HG02798 (cell line): ENCODE results near the gene SRMS.

Experiments
- ATAC-seq: cut with Tn5 transposase; IDR thresholded peaks from one replicate; pipeline ENCODE4 v1.9.1; 2021; ENCODE audit warnings: mild to moderate bottlenecking; ENCODE audit not compliant: unreplicated experiment, poor library complexity

The SRMS gene

DNA sequence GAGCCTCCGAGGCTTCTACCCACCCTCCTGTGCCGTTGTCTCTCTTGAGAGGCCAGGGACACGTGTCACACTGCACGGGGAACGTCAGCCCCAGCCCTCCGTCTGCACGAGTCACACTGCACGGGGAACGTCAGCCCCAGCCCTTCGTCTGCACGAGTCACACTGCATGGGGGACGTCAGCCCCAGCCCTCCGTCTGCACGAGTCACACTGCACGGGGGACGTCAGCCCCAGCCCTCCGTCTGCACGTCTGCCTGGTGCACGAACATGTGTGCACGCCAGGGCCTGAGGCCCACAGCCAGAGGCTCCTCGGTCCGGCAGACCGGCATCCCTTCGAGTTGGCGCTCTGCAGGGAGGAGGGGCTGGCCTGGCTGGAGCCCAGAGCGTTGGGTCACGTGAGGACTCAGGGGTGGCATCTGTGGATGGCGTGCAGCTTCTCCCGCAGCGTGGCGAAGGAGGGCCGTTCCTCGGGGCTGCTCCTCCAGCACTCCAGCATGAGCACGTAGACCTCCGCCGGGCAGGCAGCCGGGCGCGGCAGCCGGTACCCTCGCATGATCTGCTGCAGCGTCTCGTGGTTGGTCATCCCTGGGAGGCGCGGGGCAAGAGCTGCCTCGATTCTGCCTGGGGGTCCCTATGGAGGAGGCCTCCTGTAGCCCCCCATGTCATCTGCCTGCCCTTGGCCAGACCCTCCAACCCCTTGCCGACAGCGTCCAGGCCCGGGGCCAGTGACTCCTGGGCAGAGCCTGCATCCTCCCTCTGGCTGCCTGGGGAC lies 6.9 kb downstream of the SRMS start:
- ATAC-seq: no peak

DNA sequence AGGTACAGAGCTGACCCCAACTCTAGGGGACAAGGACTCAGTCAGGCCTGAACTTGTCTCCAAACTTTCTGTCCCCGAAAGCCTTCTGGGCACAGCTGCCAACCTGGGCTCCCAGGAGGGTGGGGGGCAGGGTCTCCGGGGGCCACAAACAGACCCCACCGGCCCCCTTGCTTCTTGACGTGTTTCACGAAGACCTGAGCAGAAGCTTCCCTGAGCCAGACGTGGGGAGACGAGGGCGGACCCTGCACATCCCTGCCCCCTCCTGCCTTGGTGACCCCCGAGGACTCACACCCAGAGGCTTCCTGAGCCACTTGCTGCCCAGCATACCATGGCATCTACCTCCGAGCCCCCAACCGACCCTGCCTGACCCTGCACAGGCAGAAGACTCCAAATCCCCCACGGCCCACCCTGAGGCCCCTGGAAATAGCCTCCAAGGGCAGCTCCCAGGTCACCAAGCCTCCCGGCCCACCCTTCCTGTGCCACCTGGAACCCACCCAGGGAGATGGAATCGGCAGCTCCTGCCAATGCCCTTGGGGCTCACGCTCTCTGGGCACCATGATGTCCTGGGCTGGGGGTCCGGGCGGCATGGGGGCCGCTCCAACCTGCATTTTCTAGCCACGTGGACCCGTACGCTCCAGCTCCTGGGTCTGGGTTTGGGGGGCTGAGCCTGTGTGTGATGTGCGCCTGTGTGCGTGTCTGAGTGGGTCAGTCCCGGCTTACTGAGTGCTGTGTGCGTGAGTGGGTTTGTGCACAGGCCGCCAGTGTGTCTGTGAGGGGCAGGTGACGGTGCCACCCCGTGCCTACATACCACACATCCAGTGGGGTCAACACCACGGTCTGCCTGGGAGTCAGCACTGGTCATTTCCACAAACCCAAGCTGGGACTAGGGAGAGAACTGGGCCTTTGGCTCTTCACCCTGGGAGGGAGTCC lies 7.8 kb downstream of the SRMS start:
- no peak for ATAC-seq

DNA sequence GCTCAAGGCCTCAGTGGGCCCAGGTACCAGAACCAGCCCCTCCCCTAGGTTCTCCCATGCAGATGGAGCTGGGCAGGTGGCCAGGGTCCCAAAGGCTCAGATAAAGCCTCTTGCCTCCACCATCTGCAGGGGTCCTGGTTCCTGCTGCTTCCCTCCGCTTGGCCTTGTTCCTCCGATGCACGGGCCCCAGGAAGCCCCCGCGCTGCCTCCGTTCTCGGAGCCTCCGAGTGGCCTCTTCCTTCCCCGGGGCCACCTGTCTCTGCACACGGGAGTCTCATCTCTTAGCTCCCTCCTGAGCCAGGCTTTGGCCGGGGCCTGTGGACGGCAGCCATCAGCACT lies 8.5 kb downstream of the SRMS start:
- ATAC-seq: no peak

DNA sequence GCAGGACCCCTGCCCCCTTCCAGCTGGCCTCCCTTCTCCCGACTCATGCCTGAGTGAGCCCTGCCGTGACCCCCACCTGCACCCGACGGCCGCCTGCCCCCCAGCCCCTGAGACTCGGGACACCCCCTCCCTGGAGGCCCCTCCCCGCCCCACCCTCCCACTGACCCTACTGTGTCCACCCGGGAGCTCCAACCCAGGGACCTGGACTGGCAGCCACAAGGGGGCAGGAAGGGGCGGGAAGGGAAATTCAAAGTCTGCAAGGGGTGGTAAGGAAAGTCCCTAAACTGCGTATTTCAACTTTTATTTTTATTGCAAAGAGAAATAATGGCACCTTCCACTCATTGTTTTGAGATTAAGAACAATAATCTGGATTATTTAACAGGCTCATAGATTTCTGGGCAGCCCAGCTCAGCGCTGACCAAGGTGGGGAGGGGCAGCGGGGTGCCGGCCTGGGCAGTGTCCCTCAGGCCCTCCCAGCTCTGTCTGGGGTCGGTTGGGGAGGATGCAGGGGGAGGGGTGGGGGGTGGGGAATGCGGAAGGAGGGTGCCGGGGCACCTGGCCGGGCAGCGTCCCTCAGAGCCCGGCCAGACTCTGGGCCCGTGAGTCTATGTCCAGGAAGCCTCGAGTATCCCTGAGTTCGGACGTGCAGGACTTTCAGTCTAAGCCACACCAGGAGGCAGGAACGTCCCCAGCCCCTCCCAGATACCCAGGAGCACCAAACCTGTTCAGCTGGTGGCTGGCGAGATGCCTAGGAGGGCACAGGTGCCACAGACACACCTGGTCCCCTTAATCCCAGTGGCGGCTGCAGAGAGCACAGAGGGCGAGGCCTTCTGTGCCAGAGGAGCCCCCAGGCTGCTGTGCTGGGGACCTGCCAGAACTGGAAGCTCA lies 9.1 kb downstream of the SRMS start:
- ATAC-seq: no peak

DNA sequence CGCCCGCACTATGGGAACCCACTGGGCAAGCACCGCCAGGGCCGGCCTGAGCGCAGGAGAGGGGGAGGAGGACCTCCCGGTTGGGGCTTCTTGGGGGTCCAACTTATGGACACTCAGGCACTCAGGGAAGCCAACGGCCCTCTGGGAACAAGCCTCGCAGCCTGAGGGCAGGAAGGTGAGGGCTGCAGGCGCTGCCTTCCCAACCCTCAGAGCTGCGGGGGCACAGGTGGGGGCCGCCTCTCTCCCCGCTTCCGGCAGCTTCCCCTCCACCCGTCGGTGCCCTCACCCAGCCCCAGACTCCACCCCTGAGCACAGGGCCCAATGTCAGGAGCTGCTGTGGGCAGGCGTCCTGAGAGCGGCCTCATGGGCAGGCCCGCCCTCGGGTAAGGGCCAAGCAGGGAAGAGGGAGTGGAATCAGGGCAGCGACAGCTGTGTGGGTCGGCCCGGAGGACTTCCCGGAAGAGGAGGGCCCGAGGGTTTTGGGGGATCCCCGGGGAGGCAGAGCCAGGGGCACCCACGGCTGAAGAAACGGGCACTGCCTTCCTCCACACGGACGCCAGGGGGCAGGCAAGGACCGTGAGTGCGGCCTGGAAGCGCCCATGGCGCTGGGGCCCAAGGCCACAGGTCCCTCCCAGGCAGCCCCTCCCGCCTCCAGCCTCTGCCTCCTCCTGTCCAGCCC lies 9.9 kb downstream of the SRMS start:
- ATAC-seq: peak; percentile 87

DNA sequence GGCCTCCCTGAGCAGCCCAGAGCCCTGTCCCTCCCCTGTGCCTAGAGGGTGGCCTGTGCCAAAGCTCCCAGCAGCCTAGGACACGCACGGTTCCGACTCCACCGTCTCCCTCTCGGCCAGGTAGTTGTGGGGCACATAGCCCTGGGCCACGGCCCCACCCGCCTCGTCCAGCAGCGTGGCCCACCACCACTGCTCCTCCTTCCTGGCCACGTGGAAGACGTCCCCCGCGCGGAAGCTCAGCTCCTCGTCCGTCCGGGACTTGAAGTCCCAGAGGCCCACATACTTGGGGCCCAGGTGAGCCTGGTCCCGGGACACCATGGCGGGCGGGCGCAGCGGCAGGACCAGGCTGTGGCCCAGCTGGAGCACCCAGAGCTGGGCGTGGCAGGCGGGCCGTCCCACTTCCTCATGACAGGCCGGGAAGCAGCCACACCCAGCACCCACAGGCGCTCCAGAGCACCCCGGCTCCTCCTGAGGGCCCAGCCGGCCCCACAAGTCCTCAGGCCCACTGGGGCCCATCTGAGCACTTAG lies 10.5 kb downstream of the SRMS start, which contains the start of gene PTK6:
PTK6 (minus strand) TSS at position 380 of the 528 bp plus-strand sequence; CDS start at position 318, 62 bp downstream.
- peak; percentile 13 for ATAC-seq

DNA sequence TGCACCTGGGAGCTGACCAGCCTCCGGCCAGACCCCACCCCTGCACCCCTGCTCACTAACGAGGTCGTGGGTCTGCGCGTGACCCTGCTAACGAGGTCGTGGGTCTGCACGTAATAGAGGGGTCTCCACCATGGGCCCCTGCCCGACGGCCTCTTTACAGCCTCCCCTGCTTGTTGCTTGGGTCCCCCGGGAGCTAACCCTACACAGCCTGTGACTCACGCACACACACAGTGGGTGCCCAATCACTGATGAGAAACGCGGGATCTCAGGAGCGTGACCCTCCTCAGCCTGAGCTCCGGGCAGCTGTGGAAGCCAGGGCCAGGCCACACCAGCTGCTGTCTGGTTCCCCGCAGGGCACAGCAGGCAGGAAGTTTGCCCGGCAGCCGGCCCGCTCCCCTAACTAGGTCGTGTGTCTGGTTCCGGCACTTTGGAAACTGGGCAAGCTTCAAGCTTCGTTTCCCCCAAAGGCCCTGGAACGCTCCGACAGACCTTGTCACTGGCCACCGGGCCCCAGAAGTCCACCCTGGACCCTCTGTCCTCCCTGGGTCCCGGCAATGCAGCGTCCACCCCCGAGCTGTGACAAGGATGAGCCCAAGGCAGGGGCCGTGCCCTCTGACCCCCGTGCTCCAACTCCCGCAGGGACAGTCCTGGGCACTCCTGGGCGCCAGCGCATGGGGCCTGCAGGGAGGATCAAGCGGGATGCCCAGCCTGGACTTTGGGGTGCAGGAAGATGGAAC lies 11.1 kb downstream of the SRMS start:
- no peak for ATAC-seq

DNA sequence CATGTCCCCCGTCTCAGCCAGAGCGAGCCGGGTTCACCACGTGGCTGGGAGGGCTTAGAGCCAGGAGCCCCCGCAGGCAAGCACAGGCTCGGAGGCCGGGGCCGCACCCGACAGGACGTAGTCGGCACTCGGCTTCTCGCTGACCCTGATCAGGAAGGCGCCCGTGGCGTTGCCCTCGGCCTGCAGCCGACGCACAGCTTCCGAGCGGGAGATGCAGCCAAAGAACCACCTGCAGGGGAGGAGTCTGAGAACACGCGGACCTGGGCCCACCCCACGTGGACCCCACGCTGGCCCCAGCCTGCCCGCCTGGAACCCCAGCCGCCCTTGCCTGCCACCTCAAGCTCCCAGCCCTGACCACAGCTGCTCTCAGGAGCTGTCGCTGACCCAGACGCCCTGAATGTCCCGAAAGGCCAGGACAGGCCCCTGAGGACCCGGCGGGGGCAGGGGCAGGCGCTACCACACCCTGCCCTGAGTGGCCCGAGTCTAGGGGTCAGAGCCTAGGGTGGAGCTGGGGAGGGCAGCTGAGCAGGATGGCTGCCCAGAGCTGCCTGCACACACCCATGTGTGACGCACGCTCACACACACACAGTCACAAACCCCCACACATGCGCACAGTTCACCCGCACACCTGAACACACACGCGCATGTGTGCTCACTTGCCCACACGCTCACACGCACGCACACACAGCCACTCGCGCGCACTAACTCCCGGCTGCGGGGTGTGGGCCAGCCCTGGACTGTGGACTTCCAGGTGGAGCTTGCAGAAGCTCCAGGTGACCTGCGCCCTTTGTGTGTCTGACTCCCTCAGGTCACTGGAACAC lies 12.5 kb downstream of the SRMS start:
- no peak for ATAC-seq

DNA sequence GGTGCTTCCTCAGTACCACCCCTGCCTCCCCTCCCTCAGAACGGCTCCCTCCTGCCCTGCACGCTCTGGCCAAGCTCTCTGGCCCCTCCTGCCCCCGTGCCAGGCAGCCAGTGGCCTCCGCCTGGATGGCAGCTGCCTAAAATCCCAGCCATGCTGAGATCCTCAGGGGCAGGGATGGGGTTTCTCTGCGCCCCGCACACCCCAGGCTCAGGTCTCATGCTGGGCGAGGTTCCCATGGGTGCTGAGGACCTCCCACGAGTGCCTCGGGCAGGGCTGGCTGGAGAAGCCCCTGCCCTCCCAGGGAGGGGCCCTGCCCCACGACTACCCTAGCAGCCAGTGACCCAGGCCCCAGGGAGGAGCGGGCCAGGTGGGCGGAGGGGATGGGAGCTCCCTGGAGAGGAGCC lies 13.1 kb downstream of the SRMS start:
- no peak for ATAC-seq

DNA sequence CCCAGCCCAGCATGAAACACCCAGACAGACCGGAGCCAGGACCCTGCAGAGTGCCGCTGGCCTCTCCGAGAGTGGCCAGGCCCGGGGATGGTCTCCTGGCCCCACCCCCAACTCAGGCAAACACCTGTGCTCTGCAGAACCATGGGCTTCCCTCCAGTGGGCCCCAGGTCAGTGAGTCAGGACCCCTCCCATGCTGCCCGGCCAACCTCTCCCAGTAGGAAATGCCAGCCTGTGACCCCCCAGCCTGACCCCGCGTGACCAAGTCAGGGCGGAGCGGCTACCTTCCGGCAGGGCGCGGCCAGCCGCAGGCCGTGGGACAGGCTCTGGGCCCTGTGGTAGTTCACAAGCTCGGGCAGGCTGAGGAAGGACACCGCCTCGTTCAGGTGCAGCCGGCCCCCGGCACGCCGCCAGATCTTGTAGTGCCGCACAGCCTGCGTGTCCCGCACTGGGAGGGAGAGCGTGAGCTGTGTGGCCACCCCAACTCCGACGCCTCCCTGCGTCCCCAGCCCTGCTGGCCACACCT lies 13.6 kb downstream of the SRMS start:
- ATAC-seq: no peak

DNA sequence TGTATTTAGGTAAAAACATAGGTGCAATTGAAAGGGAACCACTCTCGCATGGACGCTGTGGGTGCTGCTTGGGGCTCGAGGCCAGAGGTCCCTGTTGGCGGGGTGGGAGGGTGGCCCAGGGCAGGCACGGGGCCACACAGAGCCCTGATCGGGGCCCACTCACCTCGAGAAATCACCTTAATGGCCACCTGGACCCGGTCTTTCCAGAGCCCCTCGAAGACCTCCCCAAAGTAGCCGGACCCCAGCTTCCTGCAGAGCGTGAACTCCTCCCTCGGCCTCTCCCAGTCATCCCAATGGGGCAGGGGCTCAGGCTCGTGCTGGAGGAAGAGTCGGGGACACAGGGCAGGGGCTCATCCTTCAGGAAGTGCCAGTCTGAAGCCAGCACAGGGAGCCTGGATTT lies 14.2 kb downstream of the SRMS start:
- no peak for ATAC-seq

DNA sequence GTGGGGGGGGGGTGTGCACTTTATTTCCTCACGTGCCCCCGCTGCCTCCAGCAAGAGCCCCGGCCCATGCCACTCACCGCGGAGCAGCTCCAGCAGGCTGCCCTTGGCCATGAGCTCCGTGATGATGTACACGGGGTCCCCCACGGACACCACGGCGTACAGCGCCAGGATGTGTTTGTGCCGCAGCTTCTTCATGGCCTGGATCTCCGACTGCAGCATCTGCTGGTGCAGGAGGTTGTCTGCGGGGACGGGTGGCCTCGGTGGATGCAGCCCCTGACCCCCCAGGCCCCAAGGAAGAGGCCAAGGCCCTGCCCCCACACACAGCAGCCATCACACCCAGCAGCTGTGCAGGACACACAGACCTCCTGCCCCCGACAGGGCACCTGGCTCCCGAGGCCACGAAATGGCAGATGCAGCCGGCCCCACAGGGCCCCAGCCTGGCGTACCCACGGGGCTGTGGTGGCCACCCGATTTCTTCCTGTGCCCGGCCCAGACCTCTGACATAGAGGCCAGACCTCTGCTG lies 15.0 kb downstream of the SRMS start:
- no peak for ATAC-seq

DNA sequence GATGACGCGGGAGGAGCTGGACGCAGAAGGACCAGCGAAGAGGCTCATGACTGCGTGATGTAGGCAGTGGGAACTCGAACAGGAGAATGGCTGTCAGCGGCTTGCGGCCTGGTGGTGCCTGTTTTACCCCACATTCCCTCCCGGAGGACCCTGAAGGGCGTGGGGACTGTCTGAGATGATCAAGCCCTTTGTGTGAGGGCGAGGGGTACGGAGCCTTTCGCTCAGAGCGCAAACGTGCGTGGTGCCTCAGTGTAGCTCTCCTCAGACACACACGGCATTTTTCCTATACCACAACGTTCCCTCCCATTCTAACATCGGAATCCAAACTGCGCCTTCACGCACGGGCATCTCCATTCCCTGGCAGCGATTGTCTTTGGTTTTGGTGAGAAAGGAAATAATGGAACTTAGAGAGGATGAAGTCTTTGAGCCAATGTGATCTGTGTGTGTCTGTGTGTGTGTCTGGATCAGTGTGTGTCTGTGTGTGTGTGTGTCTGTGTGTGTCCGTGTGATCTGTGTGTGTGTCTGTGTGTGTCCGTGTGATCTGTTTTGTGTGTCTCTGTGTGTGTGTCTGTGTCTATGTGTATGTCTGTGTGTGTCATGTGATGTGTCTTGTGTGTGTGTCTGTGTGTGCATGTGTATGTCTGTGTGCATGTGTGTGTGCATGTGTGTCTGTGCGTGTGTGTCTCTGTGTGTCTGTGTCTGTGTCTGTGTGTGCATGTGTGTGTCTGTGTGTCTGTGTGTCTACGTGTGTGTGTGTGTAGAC lies 15.7 kb downstream of the SRMS start:
- ATAC-seq: no peak

DNA sequence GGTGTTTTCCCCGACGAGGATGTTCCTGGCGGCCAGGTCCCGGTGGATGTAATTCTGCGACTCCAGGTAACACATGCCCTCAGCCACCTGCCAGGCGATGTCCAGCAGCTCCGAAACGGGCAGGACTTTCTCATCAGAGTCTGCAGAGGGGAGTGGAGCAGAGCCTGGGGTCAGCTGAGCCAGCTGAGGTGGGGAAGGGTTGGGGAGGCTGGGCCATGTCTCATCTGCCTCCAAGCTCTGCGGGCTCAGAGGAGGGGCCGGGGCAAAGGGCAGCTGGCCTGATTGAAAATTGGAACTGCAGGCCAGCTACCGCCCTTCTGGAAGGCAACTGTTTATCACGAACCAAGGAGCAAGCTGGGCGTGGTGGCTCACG lies 16.8 kb downstream of the SRMS start:
- no peak for ATAC-seq

DNA sequence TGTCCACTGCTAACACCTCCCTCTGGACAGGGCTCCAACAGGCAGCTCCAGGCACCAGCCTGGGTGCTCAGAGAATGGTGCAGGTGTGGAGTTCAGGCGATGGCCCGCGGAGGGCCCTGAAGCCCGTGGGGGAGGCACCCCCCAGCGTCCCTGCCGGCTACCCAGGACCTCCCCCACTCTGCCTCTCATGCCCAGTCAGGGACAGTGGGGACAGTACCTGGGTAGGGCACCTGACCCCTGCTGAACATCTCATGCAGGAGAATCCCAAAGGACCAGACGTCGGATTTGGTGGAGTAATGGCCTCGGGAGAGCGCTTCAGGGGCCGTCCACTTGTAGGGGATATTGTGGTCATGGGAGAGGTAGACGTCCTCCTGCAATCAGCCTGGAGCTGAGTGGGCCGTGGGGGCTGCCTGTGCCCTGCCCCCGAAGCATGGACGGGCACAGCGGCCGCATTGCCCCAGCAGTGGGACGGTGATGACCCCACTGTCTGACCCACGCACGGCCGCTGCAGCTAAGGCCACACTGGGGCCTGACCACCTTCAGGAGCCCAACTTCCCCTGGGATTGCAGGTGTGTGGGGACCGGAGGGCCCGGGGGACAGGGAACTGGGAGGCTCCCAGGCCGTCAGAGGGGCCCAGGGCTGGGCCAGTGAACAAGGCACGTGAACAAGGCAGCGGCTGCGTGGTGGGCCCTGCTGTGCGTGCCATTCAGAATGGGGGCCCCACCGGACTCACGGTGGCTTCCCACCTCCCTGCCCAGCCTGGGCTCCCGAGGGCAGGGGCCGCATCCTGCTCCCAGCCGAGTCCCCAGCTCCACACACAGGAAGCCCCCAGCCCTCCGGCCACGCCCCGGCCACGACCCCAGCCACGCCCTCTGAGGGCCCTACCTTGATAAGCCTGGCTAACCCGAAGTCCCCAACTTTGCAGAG lies 17.4 kb downstream of the SRMS start:
- ATAC-seq: no peak
